BLaER1 treated with 17β-estradiol and CSF1 and Interleukin-3, amounts not matched to agents 10 nM and 100 nM (cell line): ENCODE results near the gene SLC23A2.
"Not testable (repeated sequence)": the region's sequence is repeated elsewhere in the genome, so short reads cannot be mapped to it uniquely, and the experiment has no call there.

ENCODE experiments used
- H3K27ac ChIP-seq, 11 experiments: shearing (Covaris generic); formaldehyde crosslinking; 2 replicates each; pipeline ENCODE4 v1.8.1; 2022
- H3K27me3 ChIP-seq, 11 experiments: shearing (Covaris generic); formaldehyde crosslinking; 2 replicates each; pipeline ENCODE4 v1.8.1; 2022
- H3K36me3 ChIP-seq, 11 experiments: shearing (Covaris generic); formaldehyde crosslinking; 2 replicates each; pipeline ENCODE4 v1.8.1; 2022
- H3K4me1 ChIP-seq, 10 experiments: shearing (Covaris generic); formaldehyde crosslinking; 2 replicates each; pipeline ENCODE4 v1.8.1; 2022
- H3K4me2 ChIP-seq, 11 experiments: shearing (Covaris generic); formaldehyde crosslinking; 2 replicates each; pipeline ENCODE4 v1.8.1; 2022
- H3K4me3 ChIP-seq, 10 experiments: shearing (Covaris generic); formaldehyde crosslinking; 2 replicates each; pipeline ENCODE4 v1.8.1; 2022
- H3K9ac ChIP-seq, 11 experiments: shearing (Covaris generic); formaldehyde crosslinking; 2 replicates each; pipeline ENCODE4 v1.8.1; 2022
- H3K9me3 ChIP-seq, 11 experiments: shearing (Covaris generic); formaldehyde crosslinking; replicated peaks in 1 of 11; 2 replicates each; pipeline ENCODE4 v1.8.1; 2022
- H4K20me1 ChIP-seq, 11 experiments: shearing (Covaris generic); formaldehyde crosslinking; 2 replicates each; pipeline ENCODE4 v1.8.1; 2022
- Cebpa-rat ChIP-seq, 11 experiments: shearing (Covaris generic); IDR thresholded peaks; 2 replicates each; pipeline ENCODE4 v1.8.1; 2022

SLC23A2 gene

DNA sequence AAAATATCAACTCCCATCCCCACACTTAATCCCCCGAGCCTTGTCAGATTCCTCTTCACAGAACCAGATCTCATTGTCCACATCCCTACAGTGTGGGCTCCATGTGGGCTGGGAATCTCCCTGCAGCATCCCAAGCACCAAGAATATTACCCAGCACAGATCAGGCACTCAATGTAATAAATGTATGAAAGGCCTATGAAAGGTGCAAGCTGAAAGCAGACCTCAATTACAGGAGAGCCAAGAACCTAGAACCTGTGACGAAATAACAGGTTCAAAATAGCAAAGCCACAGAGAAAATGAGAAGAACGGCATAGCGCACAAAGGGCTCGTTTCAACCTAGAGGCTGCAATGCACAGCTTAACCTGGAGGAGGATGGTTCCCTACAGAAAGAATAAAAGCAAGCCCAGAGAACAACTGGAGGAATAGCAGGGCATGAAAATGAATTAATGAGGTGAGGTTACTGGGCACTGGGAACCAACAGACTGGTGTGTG is 3.1 kb downstream of the SLC23A2 start:
- Histone ChIP-seq H3K9me3 (no peaks in the 10 kb centered on the region), H3K36me3 (peaks cover 0 to 10% (median 0%) of the 10 kb centered on the region in 11 experiments; a peak in 4 of 22 replicates), H4K20me1 (peaks cover 21 to 77% (median 64%) of the 10 kb centered on the region in 11 experiments; a peak in 18 of 22 replicates), H3K4me2 (peak overlapping the region; percentile 87 to 99 (median 96)), H3K9ac (no peak overlapping the region; a peak in 2 of 22 replicates), H3K27ac (no peak overlapping the region), H3K4me3 (peak overlapping the region in 1 of 10 experiments; percentile 2; a peak in 1 of 20 replicates), H3K27me3 (no peaks in the 10 kb centered on the region), H3K4me1 (peaks cover 55 to 68% (median 61%) of the 10 kb centered on the region in 10 experiments)
- TF ChIP-seq Cebpa-rat (IDR thresholded peaks at IDR 0.05): no peak

DNA sequence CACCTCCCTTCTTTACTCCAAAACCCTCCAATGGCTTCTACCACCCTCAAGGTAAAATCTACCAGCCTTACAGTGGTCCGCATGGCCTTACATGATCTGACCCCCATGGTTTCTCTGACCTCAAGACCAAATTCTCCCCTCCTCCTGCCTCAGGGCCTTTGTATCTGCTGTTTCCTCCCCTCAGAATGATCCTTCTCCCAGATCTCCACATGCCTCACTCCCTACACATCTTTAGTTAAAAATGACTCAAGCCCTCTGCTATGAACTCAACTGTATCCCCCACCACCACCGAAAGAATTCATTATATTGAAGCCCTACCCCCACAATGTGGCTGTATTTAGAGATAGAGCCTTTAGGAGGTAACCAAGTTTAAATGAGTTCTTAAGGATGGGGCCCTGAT is 4.1 kb downstream of the SLC23A2 start:
- TF ChIP-seq Cebpa-rat (IDR thresholded peaks at IDR 0.05): no peak
- H3K9me3 ChIP-seq: no peaks in the 10 kb centered on the region
- H4K20me1 ChIP-seq: peaks cover 21 to 86% (median 65%) of the 10 kb centered on the region in 11 experiments; a peak in 18 of 22 replicates
- H3K27me3 ChIP-seq: no peaks in the 10 kb centered on the region
- peaks cover 55 to 68% (median 61%) of the 10 kb centered on the region in 10 experiments for H3K4me1 ChIP-seq
- no peak overlapping the region for H3K9ac ChIP-seq
- H3K27ac ChIP-seq: no peak overlapping the region
- H3K4me2 ChIP-seq: peak overlapping the region in 3 of 11 experiments; percentile 94 to 99 (median 99); a peak in 4 of 22 replicates
- no peak overlapping the region; a peak in 1 of 20 replicates for H3K4me3 ChIP-seq
- peaks cover 0 to 10% (median 0%) of the 10 kb centered on the region in 11 experiments; a peak in 4 of 22 replicates for H3K36me3 ChIP-seq

GRCh38 chr20:4989570-4989969 is 11.7 kb downstream of the SLC23A2 start:
- Histone ChIP-seq H4K20me1 (peaks cover 10 to 99% (median 39%) of the 10 kb centered on the region in 11 experiments; a peak in 19 of 22 replicates), H3K27me3 (no peaks in the 10 kb centered on the region), H3K36me3 (peaks cover 0 to 7% (median 0%) of the 10 kb centered on the region in 11 experiments; a peak in 4 of 22 replicates), H3K4me3 (no peak overlapping the region), H3K4me2 (peak overlapping the region; percentile 6 to 75 (median 28); a peak in 16 of 22 replicates), H3K9ac (0 out of 22 replicates have a peak overlapping the region, but pooled peaks of 1 of the 11 experiments have one; percentile 15), H3K4me1 (peaks cover 54 to 68% (median 63%) of the 10 kb centered on the region in 10 experiments), H3K27ac (no peak overlapping the region), H3K9me3 (no peaks in the 10 kb centered on the region)
- no peak for TF ChIP-seq Cebpa-rat (IDR thresholded peaks at IDR 0.05)

- peak overlapping the region; percentile 39 to 69 (median 58); a peak in 20 of 22 replicates for H3K9ac ChIP-seq
- peak overlapping the region; percentile 29 to 75 (median 57); a peak in 21 of 22 replicates for H3K27ac ChIP-seq
- H4K20me1 ChIP-seq: peaks cover 10 to 97% (median 33%) of the 10 kb centered on the region in 11 experiments; a peak in 15 of 22 replicates
- no peak for TF ChIP-seq Cebpa-rat (IDR thresholded peaks at IDR 0.05)
- peak overlapping the region in 9 of 10 experiments; percentile 3 to 37 (median 26); a peak in 13 of 20 replicates for H3K4me3 ChIP-seq
- H3K4me1 ChIP-seq: peaks cover 49 to 63% (median 59%) of the 10 kb centered on the region in 10 experiments
- no peaks in the 10 kb centered on the region for H3K9me3 ChIP-seq
- peaks cover 0 to 7% (median 0%) of the 10 kb centered on the region in 11 experiments; a peak in 2 of 22 replicates for H3K36me3 ChIP-seq
- H3K27me3 ChIP-seq: no peaks in the 10 kb centered on the region
- peak overlapping the region; percentile 66 to 93 (median 77) for H3K4me2 ChIP-seq
Measured at GRCh38 chr20:4987130-4987529, 14.2 kb downstream of the SLC23A2 start.

DNA sequence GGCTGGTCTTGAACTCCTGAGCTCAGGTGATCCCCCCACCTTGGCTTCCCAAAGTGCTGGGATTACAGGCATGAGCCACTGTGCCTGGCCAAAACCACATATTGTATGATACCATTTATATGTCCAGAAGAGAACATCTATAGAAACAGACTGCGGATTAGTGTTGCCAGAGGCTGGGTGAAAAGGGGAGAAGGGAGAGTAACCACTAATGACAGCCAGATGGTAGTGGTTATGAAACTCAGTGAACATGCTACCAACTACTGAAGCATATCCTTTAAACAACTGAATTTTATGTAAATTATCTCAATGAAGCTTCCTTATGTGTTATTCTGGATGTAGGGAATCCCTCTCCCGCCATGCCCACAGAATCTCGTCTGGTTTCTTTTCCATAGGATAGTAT is 15.7 kb downstream of the SLC23A2 start:
- Histone ChIP-seq H3K36me3 (peaks cover 0 to 7% (median 0%) of the 10 kb centered on the region in 11 experiments; a peak in 2 of 22 replicates), H4K20me1 (peaks cover 16 to 96% (median 33%) of the 10 kb centered on the region in 11 experiments; a peak in 16 of 22 replicates), H3K9ac (peak overlapping the region in 3 of 11 experiments; percentile 26 to 65 (median 43); a peak in 4 of 22 replicates), H3K9me3 (no peaks in the 10 kb centered on the region), H3K4me1 (peaks cover 55 to 69% (median 59%) of the 10 kb centered on the region in 10 experiments), H3K4me2 (peak overlapping the region; percentile 62 to 93 (median 77)), H3K27ac (peak overlapping the region in 9 of 11 experiments; percentile 25 to 75 (median 53); a peak in 17 of 22 replicates), H3K4me3 (0 out of 20 replicates have a peak overlapping the region, but pooled peaks of 1 of the 10 experiments have one; percentile 29), H3K27me3 (no peaks in the 10 kb centered on the region)
- no peak for TF ChIP-seq Cebpa-rat (IDR thresholded peaks at IDR 0.05)

GRCh38 chr20:4982281-4982680 is 19.0 kb downstream of the SLC23A2 start:
- H3K9me3 ChIP-seq: no peaks in the 10 kb centered on the region
- H3K4me1 ChIP-seq: peaks cover 29 to 41% (median 31%) of the 10 kb centered on the region in 10 experiments
- no peaks in the 10 kb centered on the region for H3K27me3 ChIP-seq
- peaks cover 0 to 7% (median 0%) of the 10 kb centered on the region in 11 experiments; a peak in 1 of 22 replicates for H3K36me3 ChIP-seq
- H3K4me2 ChIP-seq: no peak overlapping the region
- TF ChIP-seq Cebpa-rat (IDR thresholded peaks at IDR 0.05): no peak
- H4K20me1 ChIP-seq: peaks cover 25 to 98% (median 37%) of the 10 kb centered on the region in 11 experiments; a peak in 18 of 22 replicates
- H3K9ac ChIP-seq: no peak overlapping the region
- H3K27ac ChIP-seq: no peak overlapping the region
- H3K4me3 ChIP-seq: no peak overlapping the region

DNA sequence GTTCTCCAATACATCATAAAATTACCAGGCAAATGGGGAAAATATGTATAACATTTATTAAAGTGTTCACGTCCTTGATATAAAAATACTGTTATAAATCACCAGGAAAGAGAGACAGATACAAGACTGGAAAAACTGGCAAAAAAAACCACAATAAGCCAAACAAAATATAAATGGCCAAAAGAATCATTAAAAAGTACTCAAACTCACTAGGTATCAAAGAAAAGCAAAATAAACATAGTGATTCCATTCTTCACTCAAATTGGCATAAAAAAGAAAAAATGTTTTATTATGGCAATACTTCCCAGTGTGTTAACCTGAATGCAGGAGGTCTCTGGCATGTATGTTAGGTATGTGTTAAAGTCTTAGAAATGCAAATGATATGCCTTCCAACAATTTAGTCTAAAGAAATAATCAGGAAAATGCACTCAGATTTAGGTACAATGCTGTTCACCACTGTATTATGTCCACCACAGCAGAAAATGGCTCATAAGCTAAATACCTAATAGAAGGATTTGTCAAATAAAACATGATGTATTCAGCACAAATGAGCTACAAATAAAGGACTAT is 21.4 kb downstream of the SLC23A2 start:
- H3K27me3 ChIP-seq: no peaks in the 10 kb centered on the region
- peaks cover 0 to 7% (median 0%) of the 10 kb centered on the region in 11 experiments; a peak in 1 of 22 replicates for H3K36me3 ChIP-seq
- no peak overlapping the region for H3K9ac ChIP-seq
- no peak overlapping the region for H3K4me3 ChIP-seq
- peaks cover 25 to 90% (median 43%) of the 10 kb centered on the region in 11 experiments; a peak in 18 of 22 replicates for H4K20me1 ChIP-seq
- no peaks in the 10 kb centered on the region for H3K9me3 ChIP-seq
- TF ChIP-seq Cebpa-rat (IDR thresholded peaks at IDR 0.05): no peak
- no peak overlapping the region for H3K27ac ChIP-seq
- no peak overlapping the region for H3K4me2 ChIP-seq
- peaks cover 6 to 31% (median 18%) of the 10 kb centered on the region in 10 experiments for H3K4me1 ChIP-seq

DNA sequence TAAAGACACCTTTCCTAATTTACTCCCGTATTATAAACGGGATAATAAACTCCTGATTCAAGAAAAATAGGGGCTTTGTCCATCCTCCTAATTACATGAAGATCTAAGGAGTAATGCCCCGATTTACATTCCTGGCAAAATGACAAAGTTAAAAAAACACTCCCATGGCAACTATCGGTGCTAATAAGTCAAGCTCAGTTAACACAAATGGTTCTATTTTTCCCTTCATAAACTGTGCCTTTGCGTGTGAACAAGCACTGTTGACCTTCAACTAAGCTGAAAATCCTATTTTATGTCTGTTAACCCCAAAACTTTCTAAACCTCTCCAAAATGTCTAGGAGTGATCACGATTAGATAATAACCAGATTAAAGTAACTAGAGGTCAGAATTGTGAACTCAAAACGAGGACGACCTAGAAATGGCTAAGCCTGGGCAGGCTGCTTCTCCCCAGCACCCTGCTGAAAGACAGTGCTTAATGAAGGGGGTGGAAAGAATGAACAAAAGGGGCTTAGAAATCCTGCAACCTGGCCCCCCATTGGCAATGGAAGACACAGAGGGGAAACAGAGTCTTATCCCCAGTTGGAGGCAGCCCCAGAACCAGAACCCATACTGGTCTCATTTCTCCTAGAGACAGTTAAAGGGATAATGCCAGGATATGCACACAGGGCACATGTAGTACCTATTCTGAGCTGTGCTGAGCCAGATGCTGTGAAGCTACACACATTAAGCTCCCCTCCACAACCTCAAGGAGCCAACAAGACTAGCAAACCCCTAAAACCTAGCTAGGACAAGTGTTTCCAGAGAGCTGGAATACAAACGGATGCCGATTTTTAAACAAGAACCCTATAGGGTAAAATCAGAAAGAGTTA is 23.0 kb downstream of the SLC23A2 start:
- Histone ChIP-seq H4K20me1 (peaks cover 25 to 90% (median 48%) of the 10 kb centered on the region in 11 experiments; a peak in 18 of 22 replicates), H3K4me2 (no peak overlapping the region), H3K9me3 (no peaks in the 10 kb centered on the region), H3K4me3 (no peak overlapping the region), H3K4me1 (peaks cover 18 to 46% (median 29%) of the 10 kb centered on the region in 10 experiments), H3K27me3 (no peaks in the 10 kb centered on the region), H3K9ac (no peak overlapping the region), H3K36me3 (peaks cover 0 to 7% (median 0%) of the 10 kb centered on the region in 11 experiments; a peak in 1 of 22 replicates), H3K27ac (no peak overlapping the region)
- no peak for TF ChIP-seq Cebpa-rat (IDR thresholded peaks at IDR 0.05)

DNA sequence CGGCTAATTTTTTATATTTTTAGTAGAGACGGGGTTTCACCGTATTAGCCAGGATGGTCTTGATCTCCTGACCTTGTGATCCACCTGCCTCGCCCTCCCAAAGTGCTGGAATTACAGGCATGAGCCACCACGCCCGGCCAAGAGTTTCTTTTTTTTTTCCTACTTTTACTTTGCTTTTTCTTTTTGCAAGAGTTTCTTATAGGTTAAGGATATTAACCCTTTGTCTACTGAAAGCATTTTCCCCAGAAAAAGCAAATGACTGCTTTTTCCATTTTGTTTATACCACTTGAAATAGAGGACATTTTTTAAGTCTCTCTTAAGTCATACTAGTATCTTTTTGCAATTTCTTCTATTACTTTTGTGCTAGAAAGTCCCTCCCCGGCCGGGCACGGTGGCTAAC is 25.3 kb downstream of the SLC23A2 start:
- H3K4me1 ChIP-seq: peaks cover 27 to 58% (median 37%) of the 10 kb centered on the region in 10 experiments
- H3K9ac ChIP-seq, H3K27ac ChIP-seq, H3K36me3 ChIP-seq, H3K9me3 ChIP-seq, H3K4me2 ChIP-seq, H3K4me3 ChIP-seq, H3K27me3 ChIP-seq: not testable (repeated sequence)
- H4K20me1 ChIP-seq: peaks cover 18 to 94% (median 47%) of the 10 kb centered on the region in 11 experiments; a peak in 18 of 22 replicates
